GM06990 (cell line): ENCODE measurements around the gene BRD4.

Source experiments
- DNase-seq: peaks from one replicate; pipeline ENCODE4 v3.0.0-alpha.2; 2011; ENCODE audit not compliant: insufficient read length; ENCODE audit errors: extremely low read depth
- H3K27me3 ChIP-seq: replicated peaks from 2 replicates; pipeline ENCODE4 v1.6.0; 2011; ENCODE audit warnings: low read length; ENCODE audit not compliant: control insufficient read depth, insufficient read depth
- H3K36me3 ChIP-seq: 2 replicates; pipeline ENCODE4 v1.5.1; 2011; ENCODE audit warnings: low read length; ENCODE audit not compliant: control insufficient read depth, insufficient read depth
- H3K4me3 ChIP-seq: replicated peaks from 2 replicates; pipeline ENCODE4 v1.5.1; 2011; ENCODE audit warnings: low read depth, mild to moderate bottlenecking, control low read depth, low read length
- TF ChIP-seq, protein P1 (sequence below): IDR thresholded peaks from 2 replicates; pipeline ENCODE4 v1.5.1; 2011; ENCODE audit warnings: low read length, control low read depth, mild to moderate bottlenecking, inconsistent platforms; ENCODE audit not compliant: insufficient read depth, poor library complexity, severe bottlenecking

BRD4 gene

DNA sequence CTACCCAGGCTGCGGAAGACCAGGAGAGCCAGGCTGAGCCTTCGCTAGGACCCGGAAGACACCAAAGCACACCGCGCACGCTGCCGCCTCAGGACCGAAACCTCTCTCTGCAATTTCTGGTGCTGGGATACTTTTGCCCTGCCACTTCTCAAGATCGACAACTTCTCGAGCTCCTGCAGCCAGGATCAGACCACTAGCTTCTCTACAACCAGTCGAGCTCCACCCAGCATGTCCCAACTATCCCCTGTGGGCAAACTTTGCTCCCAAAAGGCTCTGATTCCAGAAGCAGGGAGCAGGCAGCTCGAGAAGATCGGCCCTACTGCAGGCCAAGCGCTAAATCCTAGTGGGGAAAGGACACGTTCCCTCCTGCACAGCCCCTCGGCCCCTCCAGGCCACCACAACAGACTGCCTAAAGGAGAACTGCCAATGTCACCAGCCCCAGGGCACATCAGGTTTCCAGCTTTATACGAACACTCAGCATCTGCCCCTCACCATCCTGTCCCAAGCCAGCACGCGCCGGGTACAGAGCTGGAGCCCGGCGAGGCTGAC is 46.3 kb upstream of the BRD4 start:
- Histone ChIP-seq H3K4me3 (peak overlapping the region; percentile 88), H3K27me3 (no peaks in the 10 kb centered on the region), H3K36me3 (peaks cover 12% of the 10 kb centered on the region)
- TF ChIP-seq, protein P1, sequence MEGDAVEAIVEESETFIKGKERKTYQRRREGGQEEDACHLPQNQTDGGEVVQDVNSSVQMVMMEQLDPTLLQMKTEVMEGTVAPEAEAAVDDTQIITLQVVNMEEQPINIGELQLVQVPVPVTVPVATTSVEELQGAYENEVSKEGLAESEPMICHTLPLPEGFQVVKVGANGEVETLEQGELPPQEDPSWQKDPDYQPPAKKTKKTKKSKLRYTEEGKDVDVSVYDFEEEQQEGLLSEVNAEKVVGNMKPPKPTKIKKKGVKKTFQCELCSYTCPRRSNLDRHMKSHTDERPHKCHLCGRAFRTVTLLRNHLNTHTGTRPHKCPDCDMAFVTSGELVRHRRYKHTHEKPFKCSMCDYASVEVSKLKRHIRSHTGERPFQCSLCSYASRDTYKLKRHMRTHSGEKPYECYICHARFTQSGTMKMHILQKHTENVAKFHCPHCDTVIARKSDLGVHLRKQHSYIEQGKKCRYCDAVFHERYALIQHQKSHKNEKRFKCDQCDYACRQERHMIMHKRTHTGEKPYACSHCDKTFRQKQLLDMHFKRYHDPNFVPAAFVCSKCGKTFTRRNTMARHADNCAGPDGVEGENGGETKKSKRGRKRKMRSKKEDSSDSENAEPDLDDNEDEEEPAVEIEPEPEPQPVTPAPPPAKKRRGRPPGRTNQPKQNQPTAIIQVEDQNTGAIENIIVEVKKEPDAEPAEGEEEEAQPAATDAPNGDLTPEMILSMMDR, result no peak
- DNase-seq, result peak; percentile 57

DNA sequence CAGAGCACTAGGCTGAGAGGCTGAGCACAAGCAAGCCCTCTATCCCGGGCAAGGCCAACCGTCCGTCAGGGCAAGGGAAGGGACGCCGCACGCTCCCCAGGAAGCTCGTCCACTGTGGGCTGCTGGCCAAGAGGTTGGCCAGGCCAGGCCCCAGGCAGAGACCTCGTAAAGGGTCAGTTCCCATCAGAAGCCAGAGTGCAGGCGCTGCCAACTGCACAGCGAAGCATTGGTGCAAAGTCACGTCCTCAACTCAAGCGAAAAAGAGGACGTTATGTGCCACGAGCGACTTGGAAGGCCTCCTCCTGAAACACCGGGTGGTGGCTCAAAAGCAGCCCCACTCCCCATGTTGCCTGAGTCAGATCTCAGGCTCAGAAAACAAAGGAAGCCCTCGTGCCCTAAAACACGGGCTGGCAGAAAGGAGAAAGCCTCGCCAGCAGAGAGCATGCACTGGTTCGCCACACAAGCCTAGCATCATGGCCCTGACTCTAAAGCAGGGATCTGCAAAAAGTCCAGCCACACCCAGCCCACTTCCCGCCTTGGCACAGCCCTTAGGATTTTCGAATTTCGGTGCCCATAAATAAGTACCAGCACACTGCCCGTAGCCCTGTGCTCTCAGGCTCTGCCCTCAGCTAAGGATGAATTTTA is 42.6 kb upstream of the BRD4 start:
- no peak overlapping the region for H3K4me3 ChIP-seq
- no peaks in the 10 kb centered on the region for H3K27me3 ChIP-seq
- peaks cover 32% of the 10 kb centered on the region for H3K36me3 ChIP-seq
- DNase-seq, result no peak
- TF ChIP-seq, protein P1, result no peak

DNA sequence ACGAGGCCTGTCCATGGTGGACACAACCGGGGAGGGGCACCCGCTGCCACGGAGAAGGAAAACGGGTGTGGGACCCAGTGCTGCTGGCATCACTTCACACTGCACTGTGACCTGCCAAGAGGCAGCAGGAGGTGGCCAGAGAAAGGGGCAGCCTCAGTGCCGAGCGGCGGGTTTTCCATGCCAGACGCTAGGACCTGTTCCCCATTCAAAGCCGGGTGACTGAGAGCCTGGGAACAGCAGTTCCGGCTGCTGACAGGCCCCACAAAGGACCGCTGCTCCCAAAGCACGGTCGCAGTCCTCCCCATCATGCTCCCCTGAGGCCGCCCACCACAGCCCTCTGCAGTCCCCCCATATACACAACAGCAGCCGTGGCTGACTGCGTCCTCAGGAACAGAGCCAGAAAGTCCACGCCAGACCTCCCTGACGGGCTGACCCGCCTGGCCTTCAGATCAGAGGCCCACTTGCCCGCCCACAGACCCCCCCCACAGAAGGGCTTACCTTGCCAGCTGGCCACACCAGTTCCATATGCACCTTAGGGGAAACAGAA is 41.8 kb upstream of the BRD4 start:
- Histone ChIP-seq H3K4me3 (no peak overlapping the region), H3K27me3 (no peaks in the 10 kb centered on the region), H3K36me3 (peaks cover 34% of the 10 kb centered on the region)
- TF ChIP-seq, protein P1, result no peak
- no peak for DNase-seq

DNA sequence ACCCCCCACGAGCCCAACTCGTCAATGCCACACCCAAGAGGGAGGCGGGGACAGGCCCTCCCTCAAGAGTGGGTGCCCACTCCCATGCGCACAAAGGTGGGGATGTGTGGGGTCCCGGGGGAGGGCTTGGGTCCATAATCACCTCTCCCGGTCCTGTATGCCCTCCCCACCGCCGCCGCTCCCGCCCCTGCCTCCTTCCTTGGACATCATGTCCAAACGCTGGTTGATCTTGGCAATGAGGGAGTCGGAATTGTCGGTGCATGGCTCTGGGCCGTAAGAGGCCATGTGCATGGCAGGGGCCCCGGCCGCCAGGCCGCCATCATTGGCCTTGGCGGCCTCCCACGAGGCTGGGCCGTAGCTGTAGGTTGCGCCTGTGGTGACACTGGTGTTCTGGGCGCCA is 41.3 kb upstream of the BRD4 start:
- DNase-seq, result no peak
- peaks cover 36% of the 10 kb centered on the region for H3K36me3 ChIP-seq
- TF ChIP-seq, protein P1, result no peak
- H3K4me3 ChIP-seq, result no peak overlapping the region
- no peaks in the 10 kb centered on the region for H3K27me3 ChIP-seq

DNA sequence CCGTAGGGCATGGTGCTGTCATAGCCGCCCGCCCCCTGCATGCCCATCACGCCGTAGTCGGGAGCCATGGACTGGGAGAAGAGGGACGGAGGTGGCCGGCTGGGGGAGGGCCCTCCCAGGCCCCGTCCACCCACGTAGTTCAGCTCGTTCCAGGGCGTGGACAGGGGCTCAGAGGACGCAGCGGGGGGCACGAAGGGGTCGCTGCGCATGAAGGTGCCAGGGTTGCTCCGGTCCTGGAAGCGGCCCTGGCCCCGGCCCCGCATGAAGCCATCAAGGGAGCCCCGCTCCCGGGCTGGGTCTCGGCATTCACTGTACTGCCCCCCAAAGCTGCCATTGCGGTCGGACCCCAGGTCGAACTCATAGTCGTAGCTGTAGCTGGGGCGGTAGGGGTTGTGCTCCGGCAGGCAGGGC is 40.6 kb upstream of the BRD4 start:
- Histone ChIP-seq H3K4me3 (no peak overlapping the region), H3K36me3 (peaks cover 43% of the 10 kb centered on the region), H3K27me3 (no peaks in the 10 kb centered on the region)
- DNase-seq, result no peak
- TF ChIP-seq, protein P1, result no peak

DNA sequence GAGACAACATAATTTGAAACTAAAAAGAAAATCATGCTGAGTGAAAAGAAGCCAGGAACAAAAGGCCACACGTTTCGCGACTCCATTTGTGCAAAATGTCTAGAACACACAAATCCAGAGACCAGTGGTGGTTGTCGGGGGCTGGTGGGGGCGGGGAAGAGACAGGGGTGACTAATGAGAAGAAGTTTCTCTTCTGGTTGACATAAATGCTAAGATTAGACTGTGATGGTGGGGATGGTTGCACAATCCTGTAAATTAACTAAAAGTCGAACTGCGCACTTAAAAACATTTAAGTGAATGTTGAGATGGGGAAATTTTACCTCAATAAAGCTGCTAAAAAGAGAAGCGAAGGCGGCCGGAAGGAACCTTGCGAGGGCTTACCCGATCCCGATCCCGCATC is 40.1 kb upstream of the BRD4 start:
- no peak for DNase-seq
- Histone ChIP-seq H3K27me3 (no peaks in the 10 kb centered on the region), H3K36me3 (peaks cover 47% of the 10 kb centered on the region), H3K4me3 (no peak overlapping the region)
- TF ChIP-seq, protein P1, result no peak
